ENCODE data around the gene CLSTN1. TPM values are rescaled to one million over a fixed set of nuclear protein-coding genes. Genes with fewer than 3 reads are reported as not detected.

The CLSTN1 gene
- polyA plus RNA-seq, 1 of the 3 experiments (the other 2 are of a cell fraction) = 59.6 TPM

DNA sequence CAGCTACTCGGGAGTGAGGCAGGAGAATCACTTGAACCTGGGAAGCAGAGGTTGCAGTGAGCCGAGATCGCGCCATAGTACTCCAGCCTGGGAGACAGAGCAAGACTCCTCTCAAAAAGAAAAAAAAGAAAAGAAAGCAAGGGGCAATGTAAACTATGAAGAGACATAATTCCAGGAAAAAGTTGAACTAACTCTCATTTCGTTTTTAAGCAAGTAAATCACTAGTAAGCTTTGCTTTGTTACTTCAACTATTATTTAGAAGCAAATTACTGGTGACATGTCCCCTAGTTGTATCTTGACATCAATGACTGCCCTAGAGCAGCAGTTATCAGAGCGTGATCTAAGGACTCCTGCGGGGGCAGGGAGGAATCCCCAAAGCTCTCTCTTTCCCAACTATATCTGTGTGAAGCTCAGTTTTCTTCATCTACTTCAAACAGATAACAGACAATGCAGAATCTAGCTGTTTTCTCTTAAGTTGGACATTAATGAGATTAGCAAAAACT lies 18.7 kb downstream of the CLSTN1 start:
- CTCF ChIA-PET = interaction anchor here (1.1 to 1.2 kb wide), 2 partner anchors 11 to 21 kb away, joined by 3 to 4 read pairs; no protein-coding TSS in a partner anchor
- TF ChIP-seq, protein P1, sequence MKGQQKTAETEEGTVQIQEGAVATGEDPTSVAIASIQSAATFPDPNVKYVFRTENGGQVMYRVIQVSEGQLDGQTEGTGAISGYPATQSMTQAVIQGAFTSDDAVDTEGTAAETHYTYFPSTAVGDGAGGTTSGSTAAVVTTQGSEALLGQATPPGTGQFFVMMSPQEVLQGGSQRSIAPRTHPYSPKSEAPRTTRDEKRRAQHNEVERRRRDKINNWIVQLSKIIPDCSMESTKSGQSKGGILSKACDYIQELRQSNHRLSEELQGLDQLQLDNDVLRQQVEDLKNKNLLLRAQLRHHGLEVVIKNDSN (IDR thresholded peaks at IDR 0.05; ENCODE audit: borderline replicate concordance, low read depth) = no peak
- no peak for TF ChIP-seq FOSL2 (IDR thresholded peaks at IDR 0.05; ENCODE audit: borderline replicate concordance, low read depth)
- TF ChIP-seq ZBTB33 (IDR thresholded peaks at IDR 0.05; ENCODE audit: borderline replicate concordance, low read depth) = no peak
- no peak for TF ChIP-seq ELF1 (IDR thresholded peaks at IDR 0.05)
- TF ChIP-seq GATA2 (CRISPR knock-in tag; IDR thresholded peaks at IDR 0.05) = no peak; the same call in 1 of the 2 replicates
- no peak for TF ChIP-seq RCOR1 (IDR thresholded peaks at IDR 0.05; ENCODE audit: low read length)
- no peak for TF ChIP-seq EP300 (IDR thresholded peaks at IDR 0.05; ENCODE audit: borderline replicate concordance in 1 of 2, low read depth in 1 of 2, low read length in 1 of 2)
- no peak for TF ChIP-seq REST (IDR thresholded peaks at IDR 0.05; ENCODE audit: low read depth, low read length)
- no peak for TF ChIP-seq SIN3A (IDR thresholded peaks at IDR 0.05; ENCODE audit: borderline replicate concordance, low read depth, low read length)
- no peak for TF ChIP-seq IRF3 (IDR thresholded peaks at IDR 0.05; ENCODE audit: low read depth, low read length)
- no peak for TF ChIP-seq CHD2 (IDR thresholded peaks at IDR 0.05; ENCODE audit: low read length, partially characterized antibody)
- TF ChIP-seq MEF2A (IDR thresholded peaks at IDR 0.05; ENCODE audit: borderline replicate concordance, low read depth) = no peak
- no peak for TF ChIP-seq MXI1 (IDR thresholded peaks at IDR 0.05; ENCODE audit: low read depth, low read length)
- TF ChIP-seq RXRA (IDR thresholded peaks at IDR 0.05; ENCODE audit: borderline replicate concordance, low read depth) = no peak
- no peak for TF ChIP-seq TAF1 (IDR thresholded peaks at IDR 0.05; ENCODE audit: borderline replicate concordance, low read depth, low read length)
- no peak for TF ChIP-seq SMC3 (IDR thresholded peaks at IDR 0.05; ENCODE audit: low read depth, low read length)
- no peak for TF ChIP-seq YY1 (IDR thresholded peaks at IDR 0.05; ENCODE audit: low read depth)
- TF ChIP-seq TCF12 (IDR thresholded peaks at IDR 0.05) = no peak
- no peak for TF ChIP-seq FOXJ3 (CRISPR knock-in tag; IDR thresholded peaks at IDR 0.05)
- TF ChIP-seq, protein P2, sequence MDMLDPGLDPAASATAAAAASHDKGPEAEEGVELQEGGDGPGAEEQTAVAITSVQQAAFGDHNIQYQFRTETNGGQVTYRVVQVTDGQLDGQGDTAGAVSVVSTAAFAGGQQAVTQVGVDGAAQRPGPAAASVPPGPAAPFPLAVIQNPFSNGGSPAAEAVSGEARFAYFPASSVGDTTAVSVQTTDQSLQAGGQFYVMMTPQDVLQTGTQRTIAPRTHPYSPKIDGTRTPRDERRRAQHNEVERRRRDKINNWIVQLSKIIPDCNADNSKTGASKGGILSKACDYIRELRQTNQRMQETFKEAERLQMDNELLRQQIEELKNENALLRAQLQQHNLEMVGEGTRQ (IDR thresholded peaks at IDR 0.05; ENCODE audit: borderline replicate concordance, low read depth, low read length) = no peak
- POLR2A ChIA-PET = no interaction called here
- peaks cover 81% of the 10 kb centered on the region for H3K79me2 ChIP-seq (ENCODE audit: insufficient read depth)
- WGBS (ENCODE audit: low lambda C conversion rate) = 81% methylated on average over 7 of the region's 7 CpGs
- H3K27me3 ChIP-seq (ENCODE audit: insufficient read depth) = no peaks in the 10 kb centered on the region
- H3K4me2 ChIP-seq = no peak overlapping the region
- no peak overlapping the region for H3K4me3 ChIP-seq (ENCODE audit: low read depth in 2 of 2, low read length in 1 of 2)
- no peaks in the 10 kb centered on the region for H3K9me2 ChIP-seq
- no peak overlapping the region for H3K27ac ChIP-seq (ENCODE audit: low read depth in 2 of 2, low read length in 1 of 2)
- H4K20me1 ChIP-seq (ENCODE audit: insufficient read depth) = peaks cover 33% of the 10 kb centered on the region
- DNase-seq = no peak
- H2AFZ ChIP-seq (ENCODE audit: low read depth) = no peak overlapping the region
- H3K36me3 ChIP-seq (replicated peaks in 1 of 2; ENCODE audit: control insufficient read depth in 1 of 2, insufficient read depth in 2 of 2, low read length in 1 of 2) = no peaks in the 10 kb centered on the region
- no peaks in the 10 kb centered on the region for H3K9me3 ChIP-seq
- peaks cover 0 to 4% of the 10 kb centered on the region in 2 experiments; a peak in 2 of 4 replicates for H3K4me1 ChIP-seq (ENCODE audit: control insufficient read depth in 1 of 2, insufficient read depth in 2 of 2, low read depth in 1 of 2, low read length in 1 of 2)
- H3F3A ChIP-seq (replicated peaks; ENCODE audit: insufficient read depth) = peaks cover 3% of the 10 kb centered on the region
- H3K9ac ChIP-seq = no peak overlapping the region

All from SK-N-SH (cell line).